GM19023 (cell line): ENCODE data around the gene TEKT5.

Source experiments
- ATAC-seq: cut with Tn5 transposase; IDR thresholded peaks from one replicate; pipeline ENCODE4 v1.9.1; 2021; ENCODE audit warnings: mild to moderate bottlenecking, moderate library complexity; ENCODE audit not compliant: unreplicated experiment

Gene TEKT5

DNA sequence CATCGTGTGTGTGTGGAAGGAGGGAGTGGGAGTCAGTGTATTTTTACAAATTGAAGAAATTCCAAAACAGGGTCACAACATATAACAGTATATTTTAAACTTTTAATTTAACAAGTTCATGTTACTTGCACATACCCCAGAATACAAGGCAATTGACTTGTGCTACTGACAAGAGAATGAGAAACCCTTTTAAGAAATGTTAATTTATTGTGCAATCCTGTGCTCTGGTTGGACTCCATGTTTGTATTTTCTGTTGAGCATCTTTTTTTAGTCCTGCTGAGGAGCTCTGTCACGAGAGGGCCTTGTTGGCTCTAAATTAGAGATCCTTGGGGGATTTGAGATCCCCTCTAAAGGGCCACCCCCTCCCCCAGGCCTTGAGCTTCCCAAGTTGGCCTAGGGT is 113.2 kb downstream of the TEKT5 start:
- no peak for ATAC-seq

GRCh38 chr16:10580883-10581247 is 113.9 kb downstream of the TEKT5 start:
- no peak for ATAC-seq

DNA sequence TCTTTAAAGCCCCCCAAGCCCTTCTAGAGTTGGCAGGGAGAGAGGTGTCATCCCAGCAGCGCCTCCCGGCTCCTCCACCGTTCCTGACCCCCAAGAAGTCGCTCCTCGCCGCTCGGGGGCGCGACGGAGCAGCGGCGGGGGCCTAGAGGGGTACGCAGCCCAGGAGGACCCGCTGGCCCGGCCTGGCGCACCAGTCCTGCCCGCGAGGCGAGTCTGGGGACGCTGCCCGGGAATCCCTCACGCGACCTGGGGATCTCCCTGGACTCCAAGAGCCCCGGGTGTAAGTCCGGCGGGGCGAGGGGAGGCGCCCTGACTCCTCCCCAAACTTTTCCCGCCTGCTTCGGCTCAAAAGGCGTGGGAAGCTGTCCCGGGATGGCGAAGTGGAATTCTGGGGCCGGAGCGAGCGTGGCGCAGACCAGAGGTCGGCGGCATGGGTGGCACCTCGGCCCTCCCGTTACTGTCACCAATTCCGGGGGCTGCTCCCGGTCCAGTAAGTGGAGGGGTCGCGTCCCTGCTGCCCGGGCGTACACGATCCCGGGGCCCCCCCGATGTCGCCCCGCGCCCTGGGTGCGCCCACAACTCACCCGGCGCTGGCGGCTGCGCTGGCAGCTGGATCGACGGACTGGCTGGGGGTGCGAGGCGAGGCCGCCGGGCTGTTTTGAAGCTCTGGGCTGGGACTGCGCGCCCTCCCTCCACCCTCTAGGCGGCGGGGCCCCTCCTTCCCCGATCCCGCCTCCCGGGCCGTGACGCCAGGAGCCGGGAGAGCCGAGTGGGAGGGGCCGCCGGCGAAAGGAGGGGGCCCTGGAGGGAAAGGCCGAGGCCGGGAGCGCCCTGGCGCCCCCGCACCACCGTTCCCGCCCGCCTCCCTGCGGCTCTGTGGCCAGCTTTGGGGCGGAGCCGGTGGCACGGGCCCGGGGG is 114.5 kb downstream of the TEKT5 start, which contains the start of gene EMP2:
Gene EMP2, minus strand, starts transcription at position 634 of the 918 bp plus-strand sequence. CDS start 32,981 bp downstream, outside the sequence.
- no peak for ATAC-seq

GRCh38 chr16:10579575-10579964 is 115.2 kb downstream of the TEKT5 start:
- ATAC-seq, result no peak

DNA sequence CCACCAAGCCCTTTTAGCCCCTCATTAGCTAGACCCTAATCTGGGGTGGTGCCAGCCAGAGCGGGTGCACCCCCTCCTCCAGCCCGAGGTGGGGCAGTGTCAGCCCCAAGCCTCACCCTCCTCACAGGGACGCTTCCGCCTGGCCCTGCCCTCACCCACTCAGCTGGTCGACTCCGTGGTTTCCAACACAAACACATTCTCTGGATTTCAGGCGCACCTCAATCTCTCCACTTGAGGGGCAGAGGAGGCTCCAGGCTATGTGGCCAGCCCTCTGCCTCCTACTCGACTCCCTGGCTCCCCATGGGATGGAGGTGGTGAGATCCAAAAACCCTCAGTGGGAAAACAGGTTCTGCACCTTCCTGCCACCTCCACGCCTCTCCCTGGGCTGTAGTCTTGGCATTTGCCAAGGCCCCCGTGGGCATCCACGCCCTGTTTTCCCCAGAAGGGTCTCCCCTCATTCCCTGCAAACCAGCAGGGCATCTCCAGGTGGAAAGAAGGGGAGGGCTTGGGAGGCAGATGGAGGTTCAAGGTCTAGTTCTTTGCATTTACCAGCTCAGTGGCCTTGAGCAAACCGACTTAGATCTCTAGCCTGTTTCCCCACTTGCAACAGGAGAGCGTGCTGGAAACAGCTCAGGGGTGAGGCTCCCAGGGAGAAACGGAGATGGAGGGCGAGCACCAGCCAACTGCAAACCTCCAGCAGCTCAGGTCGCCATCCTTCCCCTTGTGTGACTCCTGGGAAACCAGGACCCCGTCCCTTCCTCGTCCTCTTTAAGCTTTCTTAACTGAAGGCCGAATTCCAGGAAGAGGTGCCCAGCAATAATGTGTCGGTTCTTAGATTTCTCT is 116.0 kb downstream of the TEKT5 start:
- ATAC-seq, result no peak
